SK-N-SH treated with all-trans-retinoic acid at 6 μM for 48 hours (cell line): ENCODE measurements around the gene MYLK.

Experiments
- BACH2 ChIP-seq: fragments of 250-450 bp; sonication (Bioruptor Pico); IDR thresholded peaks from 2 replicates; pipeline ENCODE4 v1.9.0; 2021; ENCODE audit warnings: mild to moderate bottlenecking, borderline replicate concordance
- OSR1 ChIP-seq: fragments of 250-450 bp; sonication (Bioruptor Pico); IDR thresholded peaks from 2 replicates; pipeline ENCODE4 v1.8.0; 2022; ENCODE audit warnings: moderate library complexity, mild to moderate bottlenecking, inconsistent platforms
- TCF4 ChIP-seq: fragments of 250-450 bp; sonication (Bioruptor Pico); IDR thresholded peaks from 2 replicates; pipeline ENCODE4 v1.8.0; 2021; ENCODE audit warnings: mild to moderate bottlenecking, moderate library complexity, borderline replicate concordance
- TOX ChIP-seq: fragments of 250-450 bp; sonication (Bioruptor Pico); IDR thresholded peaks from 2 replicates; pipeline ENCODE4 v1.8.0; 2021; ENCODE audit warnings: mild to moderate bottlenecking, moderate library complexity, borderline replicate concordance
- ZFP3 ChIP-seq: fragments of 250-450 bp; sonication (Bioruptor Pico); IDR thresholded peaks from 2 replicates; pipeline ENCODE4 v1.5.0; 2020; ENCODE audit warnings: mild to moderate bottlenecking, moderate library complexity
- ZFP30 ChIP-seq: fragments of 450-650 bp; formaldehyde crosslinking; IDR thresholded peaks from 2 replicates; pipeline ENCODE4 v1.5.0; 2022; ENCODE audit warnings: mild to moderate bottlenecking, moderate library complexity
- ZNF70 ChIP-seq: fragments of 450-650 bp; formaldehyde crosslinking; IDR thresholded peaks from 2 replicates; pipeline ENCODE4 v1.5.0; 2020; ENCODE audit warnings: mild to moderate bottlenecking, moderate library complexity
- TF ChIP-seq, protein P1 (sequence below): fragments of 250-450 bp; sonication (Bioruptor Pico); IDR thresholded peaks from 2 replicates; pipeline ENCODE4 v1.8.0; 2020; ENCODE audit warnings: mild to moderate bottlenecking, moderate library complexity, borderline replicate concordance
- TF ChIP-seq, protein P2 (sequence below): fragments of 250-450 bp; sonication (Bioruptor Pico); IDR thresholded peaks from 2 replicates; pipeline ENCODE4 v1.5.1; 2020; ENCODE audit warnings: low read depth, mild to moderate bottlenecking, moderate library complexity

DNA sequence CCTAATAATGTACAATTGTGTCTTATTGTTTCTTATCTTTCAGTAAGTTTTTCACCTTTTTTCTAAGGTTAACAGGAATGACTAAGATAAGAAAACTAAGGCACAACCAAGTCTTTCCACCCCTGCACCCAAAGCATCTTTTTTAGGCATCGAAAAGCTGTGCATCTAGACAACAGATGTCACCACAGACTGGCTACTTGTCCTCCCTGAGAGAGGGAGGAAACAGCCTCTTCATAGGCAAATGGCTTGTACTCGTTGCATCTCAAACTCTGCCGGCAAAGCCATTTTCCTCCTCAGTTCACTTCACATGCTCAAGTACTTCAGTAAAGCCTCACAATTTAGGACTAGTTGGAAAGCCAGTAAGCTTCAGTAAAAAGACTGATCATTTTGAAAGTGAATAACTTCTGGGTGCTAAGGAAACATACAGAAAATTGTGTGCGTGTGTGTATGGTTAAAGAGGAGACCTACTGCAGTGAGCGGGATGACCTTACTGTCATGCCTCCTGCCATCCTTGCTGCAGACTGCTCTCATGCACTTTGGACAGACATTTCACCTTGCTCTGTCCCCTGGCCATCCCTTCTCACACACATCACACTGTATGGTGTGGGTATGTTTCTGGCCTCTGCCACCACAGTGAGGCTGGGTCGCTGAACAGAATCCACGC, 262.8 kb downstream of the MYLK start:
- TF ChIP-seq TOX (CRISPR knock-in tag) (no peak), BACH2 (CRISPR knock-in tag) (no peak), ZNF70 (CRISPR knock-in tag) (no peak), TCF4 (no peak), ZFP30 (CRISPR knock-in tag) (no peak), OSR1 (CRISPR knock-in tag) (no peak), ZFP3 (CRISPR knock-in tag) (no peak)
- TF ChIP-seq, protein P1, sequence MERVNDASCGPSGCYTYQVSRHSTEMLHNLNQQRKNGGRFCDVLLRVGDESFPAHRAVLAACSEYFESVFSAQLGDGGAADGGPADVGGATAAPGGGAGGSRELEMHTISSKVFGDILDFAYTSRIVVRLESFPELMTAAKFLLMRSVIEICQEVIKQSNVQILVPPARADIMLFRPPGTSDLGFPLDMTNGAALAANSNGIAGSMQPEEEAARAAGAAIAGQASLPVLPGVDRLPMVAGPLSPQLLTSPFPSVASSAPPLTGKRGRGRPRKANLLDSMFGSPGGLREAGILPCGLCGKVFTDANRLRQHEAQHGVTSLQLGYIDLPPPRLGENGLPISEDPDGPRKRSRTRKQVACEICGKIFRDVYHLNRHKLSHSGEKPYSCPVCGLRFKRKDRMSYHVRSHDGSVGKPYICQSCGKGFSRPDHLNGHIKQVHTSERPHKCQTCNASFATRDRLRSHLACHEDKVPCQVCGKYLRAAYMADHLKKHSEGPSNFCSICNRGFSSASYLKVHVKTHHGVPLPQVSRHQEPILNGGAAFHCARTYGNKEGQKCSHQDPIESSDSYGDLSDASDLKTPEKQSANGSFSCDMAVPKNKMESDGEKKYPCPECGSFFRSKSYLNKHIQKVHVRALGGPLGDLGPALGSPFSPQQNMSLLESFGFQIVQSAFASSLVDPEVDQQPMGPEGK (CRISPR knock-in tag): no peak
- TF ChIP-seq, protein P2, sequence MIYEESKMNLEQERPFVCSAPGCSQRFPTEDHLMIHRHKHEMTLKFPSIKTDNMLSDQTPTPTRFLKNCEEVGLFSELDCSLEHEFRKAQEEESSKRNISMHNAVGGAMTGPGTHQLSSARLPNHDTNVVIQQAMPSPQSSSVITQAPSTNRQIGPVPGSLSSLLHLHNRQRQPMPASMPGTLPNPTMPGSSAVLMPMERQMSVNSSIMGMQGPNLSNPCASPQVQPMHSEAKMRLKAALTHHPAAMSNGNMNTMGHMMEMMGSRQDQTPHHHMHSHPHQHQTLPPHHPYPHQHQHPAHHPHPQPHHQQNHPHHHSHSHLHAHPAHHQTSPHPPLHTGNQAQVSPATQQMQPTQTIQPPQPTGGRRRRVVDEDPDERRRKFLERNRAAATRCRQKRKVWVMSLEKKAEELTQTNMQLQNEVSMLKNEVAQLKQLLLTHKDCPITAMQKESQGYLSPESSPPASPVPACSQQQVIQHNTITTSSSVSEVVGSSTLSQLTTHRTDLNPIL (CRISPR knock-in tag): no peak
